OCI-LY3 (cell line): ENCODE data around the gene DBF4B.
"Not testable (repeated sequence)": the region's sequence is repeated elsewhere in the genome, so short reads cannot be mapped to it uniquely, and the experiment has no call there.

Experiments used
- H2AFZ ChIP-seq: fragments of 200-600, 300-600 bp; shearing (Covaris generic); 2 replicates; pipeline ENCODE4 v1.6.0; 2014; ENCODE audit warnings: antibody characterized with exemption, low read depth, low read length
- H3K27ac ChIP-seq: fragments of 200-600, 300-600 bp; sonication (generic); 2 replicates; pipeline ENCODE4 v1.5.1; 2014; ENCODE audit warnings: mild to moderate bottlenecking, low read length, moderate library complexity, mixed read lengths
- H3K27me3 ChIP-seq: fragments of 200-600, 300-600 bp; sonication (generic); 2 replicates; pipeline ENCODE4 v1.6.1; 2014; ENCODE audit warnings: low read depth, low read length, mixed read lengths
- H3K36me3 ChIP-seq: fragments of 200-600, 300-600 bp; sonication (generic); replicated peaks from 2 replicates; pipeline ENCODE3; 2014; ENCODE audit warnings: low read depth, low read length, mixed read lengths
- H3K4me1 ChIP-seq: fragments of 300-600, 200-600 bp; sonication (generic); 2 replicates; pipeline ENCODE4 v1.6.1; 2014; ENCODE audit warnings: low read length, mixed read lengths
- H3K4me2 ChIP-seq: fragments of 200-600, 300-600 bp; sonication (generic); 2 replicates; pipeline ENCODE4 v1.6.1; 2014; ENCODE audit warnings: low read length, mixed read lengths
- H3K4me3 ChIP-seq: fragments of 300-600, 200-600 bp; sonication (generic); 2 replicates; pipeline ENCODE4 v1.5.1; 2014; ENCODE audit warnings: antibody characterized with exemption, mild to moderate bottlenecking, low read length, moderate library complexity
- H3K79me2 ChIP-seq: fragments of 300-600, 200-600 bp; shearing (Covaris generic); 2 replicates; pipeline ENCODE4 v1.6.1; 2014; ENCODE audit warnings: mild to moderate bottlenecking, low read length, mixed read lengths
- H3K9ac ChIP-seq: fragments of 300-600, 200-600 bp; shearing (Covaris generic); 2 replicates; pipeline ENCODE4 v1.6.0; 2014; ENCODE audit warnings: mild to moderate bottlenecking, low read length, moderate library complexity
- H3K9me3 ChIP-seq: fragments of 200-600, 300-600 bp; shearing (Covaris generic); 2 replicates; pipeline ENCODE4 v1.6.1; 2014; ENCODE audit warnings: low read length, mixed read lengths; ENCODE audit not compliant: insufficient read depth
- H4K20me1 ChIP-seq: fragments of 200-600, 300-600 bp; sonication (generic); 2 replicates; pipeline ENCODE4 v1.6.1; 2016; ENCODE audit warnings: low read length, mixed read lengths; ENCODE audit not compliant: insufficient read depth
- EZH2phosphoT487 ChIP-seq: fragments of 200-600 bp; shearing (Covaris generic); IDR thresholded peaks from 2 replicates; pipeline ENCODE4 v1.6.1; 2018; ENCODE audit warnings: antibody characterized with exemption, mixed run types, low read depth
- TF ChIP-seq, protein P1 (sequence below): fragments of 200-600, 300-600 bp; sonication (generic); IDR thresholded peaks from 2 replicates; pipeline ENCODE4 v1.5.1; 2014; ENCODE audit warnings: antibody characterized with exemption, low read length, low read depth

The DBF4B gene

DNA sequence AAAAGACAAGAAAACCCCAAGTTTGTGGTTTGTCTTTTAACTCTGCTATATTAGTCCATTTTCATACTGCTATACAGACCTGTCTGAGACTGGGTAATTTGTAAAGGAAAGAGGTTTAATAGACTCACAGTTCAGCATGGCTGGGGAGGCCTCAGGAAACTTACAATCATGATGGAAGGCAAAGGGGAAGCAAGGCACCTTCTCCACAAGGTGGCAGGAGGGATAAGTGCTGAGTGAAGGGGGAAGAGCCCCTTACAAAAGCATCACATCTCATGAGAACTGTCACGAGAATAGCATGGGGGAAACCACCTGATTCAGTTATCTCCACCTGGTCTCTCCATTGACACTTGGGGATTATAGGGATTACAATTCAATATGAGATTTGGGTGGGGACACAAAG is 36.8 kb downstream of the DBF4B start:
- H3K27ac ChIP-seq = no peak overlapping the region
- no peak overlapping the region for H3K4me2 ChIP-seq
- TF ChIP-seq, protein P1, sequence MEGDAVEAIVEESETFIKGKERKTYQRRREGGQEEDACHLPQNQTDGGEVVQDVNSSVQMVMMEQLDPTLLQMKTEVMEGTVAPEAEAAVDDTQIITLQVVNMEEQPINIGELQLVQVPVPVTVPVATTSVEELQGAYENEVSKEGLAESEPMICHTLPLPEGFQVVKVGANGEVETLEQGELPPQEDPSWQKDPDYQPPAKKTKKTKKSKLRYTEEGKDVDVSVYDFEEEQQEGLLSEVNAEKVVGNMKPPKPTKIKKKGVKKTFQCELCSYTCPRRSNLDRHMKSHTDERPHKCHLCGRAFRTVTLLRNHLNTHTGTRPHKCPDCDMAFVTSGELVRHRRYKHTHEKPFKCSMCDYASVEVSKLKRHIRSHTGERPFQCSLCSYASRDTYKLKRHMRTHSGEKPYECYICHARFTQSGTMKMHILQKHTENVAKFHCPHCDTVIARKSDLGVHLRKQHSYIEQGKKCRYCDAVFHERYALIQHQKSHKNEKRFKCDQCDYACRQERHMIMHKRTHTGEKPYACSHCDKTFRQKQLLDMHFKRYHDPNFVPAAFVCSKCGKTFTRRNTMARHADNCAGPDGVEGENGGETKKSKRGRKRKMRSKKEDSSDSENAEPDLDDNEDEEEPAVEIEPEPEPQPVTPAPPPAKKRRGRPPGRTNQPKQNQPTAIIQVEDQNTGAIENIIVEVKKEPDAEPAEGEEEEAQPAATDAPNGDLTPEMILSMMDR = no peak; the same call in 1 of the 2 replicates
- no peak for TF ChIP-seq EZH2phosphoT487
- H3K9ac ChIP-seq = no peak overlapping the region
- no peak overlapping the region for H2AFZ ChIP-seq
- H4K20me1 ChIP-seq = no peaks in the 10 kb centered on the region
- 0 out of 2 replicates have a peak, but pooled peaks cover 3% of the 10 kb centered on the region for H3K4me1 ChIP-seq
- no peaks in the 10 kb centered on the region for H3K9me3 ChIP-seq
- no peaks in the 10 kb centered on the region for H3K27me3 ChIP-seq
- H3K4me3 ChIP-seq = no peak overlapping the region
- H3K36me3 ChIP-seq = peaks cover 17% of the 10 kb centered on the region
- no peaks in the 10 kb centered on the region for H3K79me2 ChIP-seq

DNA sequence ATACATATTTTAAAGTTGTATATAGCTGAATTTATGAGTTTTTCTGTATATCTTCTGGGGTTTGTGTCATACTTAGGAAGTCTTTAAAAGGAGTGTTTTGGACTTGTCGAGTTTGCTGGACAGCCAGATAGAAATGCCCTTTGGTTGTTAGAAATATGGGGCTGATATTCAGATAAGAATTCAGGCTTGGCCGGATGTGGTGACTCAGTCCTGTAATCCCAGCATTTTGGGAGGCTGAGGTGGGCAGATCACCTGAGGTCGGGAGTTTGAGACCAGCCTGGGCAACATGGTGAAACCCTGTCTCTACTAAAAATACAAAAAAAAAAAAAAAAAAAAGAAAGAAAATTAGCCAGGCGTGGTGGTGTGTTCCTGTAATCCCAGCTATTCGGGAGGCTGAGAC is 37.3 kb downstream of the DBF4B start:
- H3K9me3 ChIP-seq, H3K4me2 ChIP-seq, H2AFZ ChIP-seq, H3K9ac ChIP-seq, H3K27me3 ChIP-seq, H3K4me1 ChIP-seq, H3K4me3 ChIP-seq, H3K27ac ChIP-seq, H3K79me2 ChIP-seq, H4K20me1 ChIP-seq: not testable (repeated sequence)
- peaks cover 16% of the 10 kb centered on the region for H3K36me3 ChIP-seq

DNA sequence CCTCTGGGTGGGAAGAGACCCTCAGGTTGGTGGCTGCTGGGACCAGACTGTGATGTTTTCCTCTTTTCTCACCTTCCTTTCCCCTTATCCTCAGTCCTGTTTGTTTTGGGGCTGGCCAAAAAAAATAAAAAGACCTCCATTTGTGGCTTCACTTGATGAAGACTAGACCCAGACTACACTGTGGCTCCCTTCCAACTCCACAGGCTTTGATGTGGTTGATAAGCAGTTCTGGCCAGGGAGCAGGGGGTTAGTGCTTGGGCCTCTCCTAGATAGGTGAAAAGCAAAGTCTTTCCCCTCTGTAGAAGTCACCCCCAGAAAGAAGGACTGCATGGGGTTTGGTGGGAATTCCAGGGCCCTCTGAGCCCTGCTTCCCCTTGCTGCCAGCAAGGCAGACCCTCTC is 39.1 kb downstream of the DBF4B start:
- TF ChIP-seq EZH2phosphoT487 = no peak
- TF ChIP-seq, protein P1 = no peak
- Histone ChIP-seq H3K9me3 (no peaks in the 10 kb centered on the region), H3K27ac (no peak overlapping the region), H3K9ac (no peak overlapping the region), H3K36me3 (peaks cover 10% of the 10 kb centered on the region), H3K27me3 (no peaks in the 10 kb centered on the region), H2AFZ (no peak overlapping the region), H3K4me1 (0 out of 2 replicates have a peak, but pooled peaks cover 3% of the 10 kb centered on the region), H3K4me3 (no peak overlapping the region), H4K20me1 (no peaks in the 10 kb centered on the region), H3K79me2 (no peaks in the 10 kb centered on the region), H3K4me2 (no peak overlapping the region)

DNA sequence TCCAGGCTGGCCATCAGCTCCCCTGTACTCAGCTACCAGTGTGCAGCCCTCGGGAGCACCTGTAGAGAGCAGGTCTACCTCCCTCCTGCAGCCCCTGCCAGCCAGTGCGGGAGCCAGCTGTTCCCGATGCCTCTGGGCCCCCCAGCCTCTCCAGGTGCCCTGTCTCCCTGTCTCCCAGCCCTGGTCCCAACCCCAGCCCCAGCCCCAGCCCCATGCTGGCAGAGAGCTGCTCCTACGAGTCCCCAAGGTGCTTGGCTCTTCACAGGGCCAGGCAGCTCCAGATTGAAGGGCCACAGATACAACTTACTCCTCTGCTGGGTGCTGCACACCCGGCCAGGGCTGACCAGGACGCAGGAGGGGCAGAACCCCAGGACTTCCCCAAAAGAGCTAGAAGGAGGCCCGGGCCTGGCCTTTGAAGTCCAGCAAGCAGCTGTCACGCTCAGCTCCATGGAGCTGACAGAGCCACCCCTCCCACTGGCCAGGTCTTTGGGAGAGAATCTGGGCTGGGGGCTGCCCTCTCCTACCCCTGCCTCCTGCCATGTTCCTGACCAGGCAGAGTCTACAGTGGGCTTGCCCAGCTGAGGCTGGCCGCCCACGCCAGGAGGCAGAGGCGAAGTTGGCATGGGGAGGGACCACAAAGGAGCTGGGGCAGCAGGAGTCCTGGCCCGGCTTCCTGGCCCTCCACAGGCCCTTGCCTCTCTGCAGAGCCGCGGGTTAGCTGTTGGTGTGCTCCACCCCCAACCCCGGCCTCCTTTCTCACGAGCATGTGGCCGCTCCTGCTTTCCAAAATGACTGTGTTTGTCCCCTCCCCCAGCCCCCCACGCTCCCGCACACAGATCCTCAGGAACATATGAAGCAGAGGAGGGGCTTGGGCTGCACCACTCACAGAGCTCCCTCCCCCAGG is 40.9 kb downstream of the DBF4B start:
- H3K4me1 ChIP-seq = 0 out of 2 replicates have a peak, but pooled peaks cover 3% of the 10 kb centered on the region
- H3K9ac ChIP-seq = no peak overlapping the region
- no peak overlapping the region for H3K27ac ChIP-seq
- H3K79me2 ChIP-seq = no peaks in the 10 kb centered on the region
- peaks cover 10% of the 10 kb centered on the region for H3K36me3 ChIP-seq
- H2AFZ ChIP-seq = no peak overlapping the region
- no peaks in the 10 kb centered on the region for H3K9me3 ChIP-seq
- H3K4me2 ChIP-seq = no peak overlapping the region
- no peaks in the 10 kb centered on the region for H4K20me1 ChIP-seq
- H3K4me3 ChIP-seq = no peak overlapping the region
- TF ChIP-seq EZH2phosphoT487 = no peak
- TF ChIP-seq, protein P1 = no peak
- no peaks in the 10 kb centered on the region for H3K27me3 ChIP-seq
